T-cell (primary cell): Measurements from ENCODE around the gene AKR1C2. TPM values are rescaled to one million over a fixed set of nuclear protein-coding genes. Genes with fewer than 3 reads are reported as not detected.
"Not testable (repeated sequence)": the region's sequence is repeated elsewhere in the genome, so short reads cannot be mapped to it uniquely, and the experiment has no call there.

Source experiments
- ATAC-seq, 4 experiments: fragments of 200-7000 bp in 3 of 4; fragments of 150-1000 bp in 1 of 4; cut with Tn5 transposase; replicated peaks in 1 of 4; 1 replicate in 3 of 4; 2 replicates in 1 of 4; pipeline ENCODE4 v1.10.0; 2021; ENCODE audit warnings: moderate library complexity in 3 of 4, mild to moderate bottlenecking in 2 of 4, moderate number of reproducible peaks in 1 of 4
- CTCF ChIA-PET, 2 donors: fragments of 300-600 bp; sonication (Branson Sonifier 250); formaldehyde crosslinking; loops; one replicate each; lab custom pipeline; 2022; ENCODE audit warnings: antibody characterized with exemption in 2 of 2; lab: Charles Lee
- POLR2A ChIA-PET, 2 donors: fragments of 300-600 bp; sonication (Branson Sonifier 250); formaldehyde crosslinking; loops; one replicate each; lab custom pipeline; 2022; ENCODE audit warnings: antibody characterized with exemption in 2 of 2; lab: Charles Lee
- DNase-seq, 35 experiments: peaks; one replicate each; pipeline versions ENCODE4 v3.0.0 to v3.0.0-alpha.2; 2013 to 2023
- H3K27ac ChIP-seq: one replicate; pipeline ENCODE4 v1.5.1; 2013; ENCODE audit warnings: low read length
- H3K27me3 ChIP-seq, 2 experiments: replicated peaks in 1 of 2; 1 replicate in 1 of 2; 2 replicates in 1 of 2; pipeline versions ENCODE4 v1.6.1 to v1.7.0; 2013; ENCODE audit warnings: low read length in 1 of 2, mixed read lengths in 1 of 2; ENCODE audit not compliant: control insufficient read depth in 2 of 2, insufficient read depth in 2 of 2; ENCODE audit errors: extremely low read depth in 1 of 2
- H3K36me3 ChIP-seq, 2 donors: 1 replicate in 1 of 2; 2 replicates in 1 of 2; pipeline versions ENCODE4 v1.6.1 to v1.7.0; 2013; ENCODE audit warnings: low read length in 1 of 2; ENCODE audit not compliant: control insufficient read depth in 2 of 2, insufficient read depth in 1 of 2; ENCODE audit errors: extremely low read depth in 1 of 2
- H3K4me1 ChIP-seq, 2 experiments: 1 replicate in 1 of 2; 2 replicates in 1 of 2; pipeline versions ENCODE4 v1.6.1 to v1.7.0; 2013; ENCODE audit warnings: low read length in 2 of 2, mixed read lengths in 1 of 2; ENCODE audit not compliant: insufficient read depth in 2 of 2, control insufficient read depth in 1 of 2; ENCODE audit errors: extremely low read depth in 1 of 2
- H3K4me3 ChIP-seq, 2 donors: 1 replicate in 1 of 2; 2 replicates in 1 of 2; pipeline versions ENCODE4 v1.5.1 to v1.7.0; 2013; ENCODE audit warnings: mild to moderate bottlenecking in 2 of 2, low read length in 1 of 2, moderate library complexity in 1 of 2; ENCODE audit not compliant: control insufficient read depth in 1 of 2; ENCODE audit errors: extremely low read depth in 1 of 2
- H3K9me3 ChIP-seq: 2 replicates; pipeline ENCODE4 v1.7.0; 2013
- H3K27ac Mint-ChIP-seq, 2 donors: one replicate each; pipeline ENCODE4 v1.8.0; 2020 to 2021; ENCODE audit warnings: mild to moderate bottlenecking in 2 of 2, mixed read lengths in 2 of 2
- H3K27me3 Mint-ChIP-seq, 2 donors: one replicate each; pipeline ENCODE4 v1.8.0; 2021 to 2022; ENCODE audit warnings: mixed read lengths in 2 of 2
- H3K36me3 Mint-ChIP-seq: one replicate; pipeline ENCODE4 v1.8.0; 2021; ENCODE audit warnings: mixed read lengths
- H3K4me1 Mint-ChIP-seq, 3 donors: one replicate each; pipeline ENCODE4 v1.8.0; 2020 to 2022; ENCODE audit warnings: mixed read lengths in 3 of 3, mild to moderate bottlenecking in 1 of 3
- H3K4me3 Mint-ChIP-seq, 3 donors: one replicate each; pipeline ENCODE4 v1.8.0; 2020 to 2022; ENCODE audit warnings: mild to moderate bottlenecking in 3 of 3, mixed read lengths in 3 of 3, moderate library complexity in 3 of 3
- H3K9me3 Mint-ChIP-seq, 3 donors: one replicate each; pipeline ENCODE4 v1.8.0; 2020 to 2022; ENCODE audit warnings: mixed read lengths in 3 of 3
- WGBS: methylation state at CpG from one replicate; pipeline ENCODE4 v1.1.5; 2013; ENCODE audit warnings: missing lambda C conversion rate; ENCODE audit not compliant: insufficient coverage; 5-methylcytosine and 5-hydroxymethylcytosine counted together
- total RNA-seq, 35 experiments: library from RNA in 6 of 35; stranded (reverse) in 6 of 35; fragments of 120-200 nt in 1 of 35; gene quantifications; one replicate each; pipeline versions ENCODE4 v1.2.1 to v1.2.4 and lab custom pipeline; 2013 to 2026

The AKR1C2 gene
- total RNA-seq, 5 donors from 2014 or later (not counting 1 experiment from before 2014, with no cell fraction given), result 0.15 to 0.47 (median 0.41) TPM; not detected in 2

GRCh38 chr10:4978870-4979269, 24.8 kb downstream of the AKR1C2 start:
- Histone ChIP-seq H3K36me3 (no peaks in the 10 kb centered on the region), H3K27ac (no peak overlapping the region), H3K27me3 (peaks cover 0 to 12% of the 10 kb centered on the region in 2 experiments), H3K4me3 (no peak overlapping the region), H3K9me3 (no peaks in the 10 kb centered on the region), H3K4me1 (no peaks in the 10 kb centered on the region)
- ChIA-PET POLR2A (no interaction called here), CTCF (no interaction called here)
- H3K36me3 Mint-ChIP-seq, result no peaks in the 10 kb centered on the region
- H3K27ac Mint-ChIP-seq, result no peak overlapping the region
- H3K4me1 Mint-ChIP-seq, result peaks cover 0 to 16% (median 0%) of the 10 kb centered on the region in 3 donors
- peaks cover 0 to 13% of the 10 kb centered on the region in 2 donors for H3K27me3 Mint-ChIP-seq
- no peak overlapping the region for H3K4me3 Mint-ChIP-seq
- DNase-seq (no peak), ATAC-seq (no peak)
- no peaks in the 10 kb centered on the region for H3K9me3 Mint-ChIP-seq
- no CpG with 5 or more reads among the region's 4 CpGs for WGBS

- Mint-ChIP-seq H3K27me3 (peaks cover 0 to 8% of the 10 kb centered on the region in 2 donors), H3K36me3 (no peaks in the 10 kb centered on the region), H3K27ac (no peak overlapping the region), H3K9me3 (no peaks in the 10 kb centered on the region), H3K4me1 (peaks cover 0 to 12% (median 0%) of the 10 kb centered on the region in 3 donors), H3K4me3 (no peak overlapping the region)
- DNase-seq, result no peak
- H3K27me3 ChIP-seq, result peaks cover 0 to 4% of the 10 kb centered on the region in 2 experiments
- no peaks in the 10 kb centered on the region for H3K36me3 ChIP-seq
- ChIA-PET POLR2A (no interaction called here), CTCF (no interaction called here)
- H3K4me1 ChIP-seq, result no peaks in the 10 kb centered on the region
- no peak for ATAC-seq
- H3K4me3 ChIP-seq, result no peak overlapping the region
- no peaks in the 10 kb centered on the region for H3K9me3 ChIP-seq
- H3K27ac ChIP-seq, result no peak overlapping the region
These were observed 26.6 kb downstream of the AKR1C2 start for GRCh38 chr10:4977025-4977424.

GRCh38 chr10:4974400-4974799, 29.3 kb downstream of the AKR1C2 start:
- H3K4me3 Mint-ChIP-seq, H3K9me3 ChIP-seq, ATAC-seq, H3K9me3 Mint-ChIP-seq, H3K4me3 ChIP-seq, H3K27me3 ChIP-seq, H3K27ac Mint-ChIP-seq, H3K36me3 ChIP-seq, H3K27me3 Mint-ChIP-seq, CTCF ChIA-PET, H3K4me1 ChIP-seq, DNase-seq, H3K36me3 Mint-ChIP-seq, H3K4me1 Mint-ChIP-seq, POLR2A ChIA-PET, H3K27ac ChIP-seq: not testable (repeated sequence)

- WGBS, result 60% methylated on average over 1 of the region's 1 CpG
- H3K27me3 ChIP-seq, H3K4me3 Mint-ChIP-seq, H3K4me3 ChIP-seq, H3K36me3 ChIP-seq, ATAC-seq, H3K9me3 Mint-ChIP-seq, H3K9me3 ChIP-seq, H3K4me1 Mint-ChIP-seq, CTCF ChIA-PET, DNase-seq, H3K27ac Mint-ChIP-seq, POLR2A ChIA-PET, H3K36me3 Mint-ChIP-seq, H3K4me1 ChIP-seq, H3K27me3 Mint-ChIP-seq, H3K27ac ChIP-seq: not testable (repeated sequence)
These were observed 30.4 kb downstream of the AKR1C2 start for GRCh38 chr10:4973294-4973693.

- H3K27me3 ChIP-seq, H3K4me3 Mint-ChIP-seq, H3K4me3 ChIP-seq, H3K27ac Mint-ChIP-seq, POLR2A ChIA-PET, H3K27me3 Mint-ChIP-seq, H3K27ac ChIP-seq, H3K9me3 ChIP-seq, CTCF ChIA-PET, H3K36me3 Mint-ChIP-seq, H3K9me3 Mint-ChIP-seq, H3K4me1 ChIP-seq, H3K36me3 ChIP-seq, ATAC-seq, H3K4me1 Mint-ChIP-seq, DNase-seq: not testable (repeated sequence)
- WGBS, result no CpG with 5 or more reads among the region's 18 CpGs
These were observed 31.1 kb downstream of the AKR1C2 start for GRCh38 chr10:4972369-4973142.

GRCh38 chr10:4970362-4970761, 33.3 kb downstream of the AKR1C2 start:
- H3K9me3 Mint-ChIP-seq, H3K4me3 Mint-ChIP-seq, ATAC-seq, DNase-seq, H3K27ac ChIP-seq, H3K4me1 ChIP-seq, H3K27me3 Mint-ChIP-seq, CTCF ChIA-PET, H3K27ac Mint-ChIP-seq, H3K4me3 ChIP-seq, H3K27me3 ChIP-seq, POLR2A ChIA-PET, H3K36me3 ChIP-seq, H3K4me1 Mint-ChIP-seq, H3K36me3 Mint-ChIP-seq, H3K9me3 ChIP-seq: not testable (repeated sequence)
- no CpG with 5 or more reads among the region's 2 CpGs for WGBS

- H3K27me3 Mint-ChIP-seq, H3K9me3 Mint-ChIP-seq, H3K36me3 ChIP-seq, H3K4me3 Mint-ChIP-seq, H3K4me3 ChIP-seq, H3K27ac ChIP-seq, H3K9me3 ChIP-seq, H3K27ac Mint-ChIP-seq, H3K27me3 ChIP-seq, POLR2A ChIA-PET, H3K4me1 ChIP-seq, H3K4me1 Mint-ChIP-seq, ATAC-seq, DNase-seq, H3K36me3 Mint-ChIP-seq, CTCF ChIA-PET: not testable (repeated sequence)
- 81% methylated on average over 2 of the region's 3 CpGs for WGBS
These were observed 34.4 kb downstream of the AKR1C2 start for GRCh38 chr10:4969289-4969688.
